GM12891 (cell line): Measurements from ENCODE around the gene EPG5.
"Not testable (repeated sequence)": the region's sequence is repeated elsewhere in the genome, so short reads cannot be mapped to it uniquely, and the experiment has no call there.

Experiments
- DNase-seq: peaks from one replicate; pipeline ENCODE4 v3.0.0; 2011; ENCODE audit warnings: low spot score; ENCODE audit not compliant: insufficient read length
- FAIRE-seq: peaks from 2 replicates; lab custom pipeline; 2011; peaks lifted over from hg19 to GRCh38; lab: Jason Lieb, UNC
- PAX5 ChIP-seq: IDR thresholded peaks from 2 replicates; pipeline ENCODE4 v1.6.1; 2011; ENCODE audit warnings: low read length, moderate library complexity, mild to moderate bottlenecking; ENCODE audit not compliant: insufficient read depth, severe bottlenecking
- POLR2A ChIP-seq: IDR thresholded peaks from 2 replicates; pipeline ENCODE4 v1.6.1; 2011; ENCODE audit warnings: low read depth, low read length, control low read depth
- POLR2AphosphoS5 ChIP-seq: IDR thresholded peaks from 2 replicates; pipeline ENCODE4 v1.6.1; 2011; ENCODE audit warnings: low read depth, low read length, control low read depth
- POU2F2 ChIP-seq: IDR thresholded peaks from 2 replicates; pipeline ENCODE4 v1.6.1; 2011; ENCODE audit warnings: low read depth, mild to moderate bottlenecking, control low read depth, low read length, moderate library complexity
- SPI1 ChIP-seq: IDR thresholded peaks from 2 replicates; pipeline ENCODE4 v1.6.1; 2011; ENCODE audit warnings: low read depth, low read length, control low read depth
- TAF1 ChIP-seq: IDR thresholded peaks from 2 replicates; pipeline ENCODE4 v1.6.1; 2011; ENCODE audit warnings: low read depth, low read length, control low read depth

Gene EPG5

GRCh38 chr18:45856531-45856930 is 110.6 kb downstream of the EPG5 start:
- no peak for TF ChIP-seq POLR2AphosphoS5
- TF ChIP-seq POU2F2 = no peak
- TF ChIP-seq TAF1 = no peak
- no peak for TF ChIP-seq SPI1
- no peak for TF ChIP-seq PAX5
- TF ChIP-seq POLR2A = no peak
- FAIRE-seq = no peak
- DNase-seq = no peak

GRCh38 chr18:45854036-45854586 is 113.0 kb downstream of the EPG5 start:
- FAIRE-seq (no peak), DNase-seq (no peak)
- no peak for TF ChIP-seq POLR2A

- no peak for DNase-seq
- no peak for FAIRE-seq
- TF ChIP-seq PAX5 = no peak
- no peak for TF ChIP-seq POLR2AphosphoS5
- no peak for TF ChIP-seq POU2F2
- no peak for TF ChIP-seq TAF1
- TF ChIP-seq SPI1 = no peak
- no peak for TF ChIP-seq POLR2A
Observed at GRCh38 chr18:45852631-45853030, 114.5 kb downstream of the EPG5 start.

- DNase-seq (no peak), FAIRE-seq (no peak)
- TF ChIP-seq TAF1 (no peak), POU2F2 (no peak), POLR2A (no peak), POLR2AphosphoS5 (no peak), SPI1 (no peak), PAX5 (no peak)
Observed at GRCh38 chr18:45851161-45851925, 115.8 kb downstream of the EPG5 start.

GRCh38 chr18:45850021-45850420 is 117.1 kb downstream of the EPG5 start:
- FAIRE-seq = no peak
- no peak for DNase-seq
- TF ChIP-seq POLR2A (no peak), PAX5 (no peak), SPI1 (no peak), TAF1 (no peak), POU2F2 (no peak), POLR2AphosphoS5 (no peak)

- FAIRE-seq (no peak), DNase-seq (no peak)
- TF ChIP-seq POU2F2 = no peak
- no peak for TF ChIP-seq SPI1
- no peak for TF ChIP-seq PAX5
- no peak for TF ChIP-seq TAF1
- TF ChIP-seq POLR2AphosphoS5 = no peak
- TF ChIP-seq POLR2A = no peak
Observed at GRCh38 chr18:45849529-45849928, 117.6 kb downstream of the EPG5 start.

- not testable (repeated sequence) for DNase-seq, FAIRE-seq
Observed at GRCh38 chr18:45848643-45849042, 118.5 kb downstream of the EPG5 start.

GRCh38 chr18:45847119-45847518 is 120.0 kb downstream of the EPG5 start:
- no peak for TF ChIP-seq PAX5
- no peak for TF ChIP-seq TAF1
- no peak for TF ChIP-seq POLR2A
- no peak for TF ChIP-seq POLR2AphosphoS5
- TF ChIP-seq POU2F2 = no peak
- TF ChIP-seq SPI1 = no peak
- FAIRE-seq = no peak
- no peak for DNase-seq

- FAIRE-seq (no peak), DNase-seq (no peak)
- TF ChIP-seq SPI1 (no peak), POU2F2 (no peak), TAF1 (no peak), PAX5 (no peak), POLR2A (no peak)
Observed at GRCh38 chr18:45845410-45845809, 121.7 kb downstream of the EPG5 start.

GRCh38 chr18:45844938-45845337 is 122.2 kb downstream of the EPG5 start:
- no peak for TF ChIP-seq SPI1
- no peak for TF ChIP-seq POU2F2
- TF ChIP-seq POLR2A = no peak
- no peak for FAIRE-seq
- DNase-seq = no peak
